ENCODE results near the gene REC114.

Gene REC114

GRCh38 chr15:73608475-73608874, 165.5 kb downstream of the REC114 start:
- DNase-seq = no peak

DNA sequence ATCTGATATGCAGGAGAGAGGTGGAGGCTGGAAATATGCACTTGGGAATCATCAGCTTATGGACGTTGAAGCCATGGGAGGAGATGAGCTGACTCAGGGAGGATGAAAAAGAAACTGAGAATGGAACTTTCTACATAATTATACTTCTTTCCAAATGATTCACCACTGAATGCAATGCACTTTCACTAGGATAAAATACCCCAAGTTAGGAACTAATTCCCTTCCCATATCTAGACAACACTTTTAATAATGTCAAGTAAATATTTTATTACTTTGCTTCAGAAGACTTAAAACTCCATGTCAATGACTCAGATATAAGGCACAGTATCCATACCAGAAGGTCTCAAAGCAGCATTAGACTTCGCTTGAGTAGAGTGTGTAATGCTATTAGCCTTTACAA, 166.0 kb downstream of the REC114 start:
- no peak for DNase-seq
